ENCODE measurements around the gene SUSD2. TPM values are rescaled to one million over a fixed set of nuclear protein-coding genes. Genes with fewer than 3 reads are reported as not detected.
"Not testable (repeated sequence)": the region's sequence is repeated elsewhere in the genome, so short reads cannot be mapped to it uniquely, and the experiment has no call there.

The SUSD2 gene
- polyA plus RNA-seq, 3 donors: 16.8 to 24.3 (median 17.5) TPM

DNA sequence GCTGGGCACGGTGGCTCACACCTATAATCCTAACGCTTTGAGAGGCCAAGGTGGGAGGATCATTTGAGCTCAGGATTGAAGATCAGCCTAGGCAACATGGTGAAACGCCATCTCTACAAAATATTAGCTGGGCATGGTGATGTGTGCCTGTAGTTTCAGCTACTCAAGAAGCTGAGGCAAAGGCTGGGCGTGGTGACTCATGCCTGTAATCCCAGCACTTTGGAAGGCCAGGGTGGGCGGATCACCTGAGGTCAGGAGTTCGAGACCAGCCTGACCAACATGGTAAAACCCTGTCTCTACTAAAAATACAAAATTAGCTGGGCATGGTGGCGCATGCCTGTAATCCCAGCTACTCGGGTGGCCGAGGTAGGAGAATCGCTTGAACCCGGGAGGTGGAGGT lies 29.1 kb downstream of the SUSD2 start:
- DNase-seq: not testable (repeated sequence)

DNA sequence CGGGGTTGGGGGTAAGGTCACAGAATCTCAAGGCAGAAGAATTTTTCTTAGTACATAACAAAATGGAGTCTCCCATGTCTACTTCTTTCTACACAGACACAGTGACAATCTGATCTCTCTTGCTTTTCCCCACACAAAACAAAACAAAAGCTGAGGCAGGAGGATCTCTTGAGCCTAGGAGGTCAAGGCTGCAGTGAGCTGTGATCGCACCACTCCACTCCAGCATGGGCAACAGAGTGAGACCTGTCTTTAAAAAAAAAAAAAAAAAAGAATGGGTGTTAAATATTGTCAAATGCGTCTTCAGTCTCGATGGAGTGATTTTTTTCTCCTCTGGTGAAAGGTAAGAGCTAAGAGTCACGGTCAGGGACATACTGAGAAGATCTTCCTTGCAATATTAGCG lies 30.4 kb downstream of the SUSD2 start:
- not testable (repeated sequence) for DNase-seq

DNA sequence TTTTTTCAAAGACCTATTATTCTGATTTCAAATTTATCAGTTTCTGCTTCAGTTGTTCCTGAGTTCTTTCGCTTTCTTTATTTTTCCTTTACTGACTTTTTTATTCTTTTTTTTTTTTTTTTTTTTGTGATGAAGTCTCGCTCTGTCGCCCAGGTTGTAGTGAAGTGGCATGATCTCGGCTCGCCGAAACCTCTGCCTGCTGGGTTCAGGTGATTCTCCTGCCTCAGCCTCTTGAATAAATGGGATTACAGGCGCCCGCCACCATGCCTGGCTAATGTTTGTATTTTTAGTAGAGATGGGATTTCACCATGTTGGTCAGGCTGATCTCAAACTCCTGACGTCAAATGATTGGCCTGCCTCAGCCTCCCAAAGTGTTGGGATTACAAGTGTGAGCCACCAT lies 31.8 kb downstream of the SUSD2 start:
- DNase-seq: not testable (repeated sequence)

DNA sequence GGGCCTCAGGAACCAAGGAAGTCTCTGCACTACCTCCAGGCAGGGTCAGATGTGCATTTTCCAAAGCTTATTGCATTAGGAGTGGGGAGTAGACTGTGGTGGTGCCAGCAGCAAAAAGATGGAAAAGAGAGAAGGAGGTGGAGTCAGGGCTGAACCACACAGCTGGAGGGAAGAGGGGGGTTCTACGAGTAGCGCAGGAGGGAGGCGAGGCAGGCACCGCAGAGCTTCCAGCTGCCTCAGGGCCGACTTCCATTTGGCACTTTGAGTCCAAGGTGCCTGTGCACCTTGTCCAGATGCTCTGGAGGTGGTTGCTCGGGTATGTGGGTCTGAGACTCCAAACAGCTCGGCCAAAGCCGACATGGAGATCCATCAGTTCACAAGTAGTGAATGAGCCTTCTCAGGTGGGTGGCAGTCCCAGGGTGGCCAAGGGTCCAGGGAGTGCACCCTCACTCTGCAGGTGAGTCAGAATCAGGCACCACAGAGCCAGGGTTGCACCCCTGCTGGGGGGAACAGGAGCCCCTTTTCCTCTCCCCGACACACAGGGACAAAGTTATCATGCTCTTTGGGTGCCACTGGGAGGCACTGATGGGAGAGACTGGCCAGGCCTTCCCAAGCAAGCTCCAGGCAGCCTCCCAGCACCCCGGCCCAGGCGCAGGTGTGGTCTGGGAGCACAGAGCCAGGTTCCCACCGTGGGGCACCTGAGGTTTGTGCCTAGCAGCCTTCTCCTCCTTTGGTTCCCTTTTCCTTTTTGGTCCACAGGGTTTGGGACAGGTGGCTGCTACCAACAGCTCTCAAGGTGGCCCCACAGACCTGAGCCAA lies 33.4 kb downstream of the SUSD2 start:
- DNase-seq: no peak

DNA sequence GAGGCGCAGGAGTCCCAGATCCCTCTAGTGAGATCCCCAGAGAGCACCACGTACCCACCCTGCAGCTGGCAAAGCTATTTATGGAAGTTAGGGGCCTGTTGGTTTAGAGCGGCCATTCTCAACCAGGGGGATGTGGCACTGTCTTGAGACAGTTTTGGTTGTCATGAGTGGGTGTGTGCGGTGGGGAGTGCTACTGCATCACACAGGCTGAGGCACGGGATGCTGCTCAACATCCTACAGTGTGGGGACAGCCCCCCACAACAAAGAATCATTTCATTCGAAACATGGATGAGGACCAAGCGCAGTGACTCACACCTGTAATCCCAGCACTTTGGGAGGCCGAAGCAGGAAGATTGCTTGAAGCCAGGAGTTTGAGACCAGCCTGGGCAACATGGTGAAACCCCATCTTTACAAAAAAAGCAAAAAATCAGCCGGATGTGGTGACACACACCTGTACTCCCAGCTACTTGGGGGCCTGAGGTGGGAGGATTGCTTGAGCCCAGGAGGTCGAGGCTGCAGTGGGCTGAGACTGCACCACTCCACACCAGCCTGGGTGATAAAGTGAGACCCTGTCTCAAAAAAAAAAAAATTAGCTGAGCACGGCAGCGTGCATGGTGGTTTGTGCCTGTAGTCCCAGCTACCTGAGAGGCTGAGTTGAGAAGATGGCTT lies 35.4 kb downstream of the SUSD2 start:
- DNase-seq: no peak

DNA sequence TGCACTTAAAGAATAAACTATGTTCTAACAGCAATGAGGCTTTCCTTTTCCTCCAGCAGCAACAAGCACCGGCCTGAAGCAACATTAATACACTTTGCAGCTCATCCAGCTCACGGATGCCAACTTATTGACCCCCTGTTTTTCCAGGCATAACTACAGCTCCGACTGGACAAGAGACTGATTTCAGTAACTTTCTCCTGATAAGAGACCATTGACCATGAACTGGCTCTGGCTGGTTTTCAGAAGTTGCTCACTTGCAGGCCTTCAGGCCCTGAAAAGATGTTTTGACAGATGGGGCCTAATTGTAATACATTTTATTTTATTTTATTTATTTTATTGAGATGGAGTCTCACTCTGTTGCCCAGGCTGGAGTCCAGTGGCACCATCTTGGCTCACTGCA lies 36.1 kb downstream of the SUSD2 start:
- DNase-seq: no peak

DNA sequence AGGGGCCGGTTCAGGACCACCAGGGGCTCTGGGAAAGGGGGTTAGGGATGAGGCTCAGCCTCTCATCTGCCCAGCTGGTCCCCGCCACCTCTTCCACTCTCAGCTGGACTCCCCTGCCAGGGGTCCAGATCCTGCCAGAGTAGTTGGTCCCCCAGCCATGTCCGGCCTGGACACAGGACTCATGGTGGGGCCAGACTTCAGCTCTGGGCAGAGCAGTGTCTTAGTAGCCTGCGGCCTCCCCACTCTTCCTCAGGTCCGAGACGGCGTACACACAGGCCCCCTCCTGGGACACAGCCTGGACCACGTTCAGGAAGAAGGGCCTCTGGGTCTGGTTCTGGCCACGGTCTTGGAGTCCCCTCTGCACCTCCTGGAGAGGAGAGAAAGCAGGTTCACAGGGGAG lies 38.5 kb downstream of the SUSD2 start:
- no peak for DNase-seq

DNA sequence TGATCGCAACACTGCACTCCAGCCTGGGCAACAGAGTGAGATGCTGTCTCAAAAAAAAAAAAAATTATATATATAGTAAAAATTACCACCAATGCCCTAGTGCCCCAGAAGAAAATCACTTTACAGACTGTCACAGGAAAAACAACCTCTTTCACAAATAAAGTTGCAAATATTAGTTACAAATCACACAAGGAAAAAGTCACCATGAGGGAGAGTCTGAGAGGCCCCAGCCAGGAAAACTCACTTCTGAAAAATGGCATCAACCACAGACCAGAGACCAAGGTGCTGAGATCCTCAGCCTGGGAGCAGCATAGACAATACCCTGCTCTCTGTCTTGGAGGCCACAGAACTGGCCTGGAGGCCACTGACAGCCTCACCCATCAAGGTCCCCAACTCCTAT lies 43.2 kb downstream of the SUSD2 start:
- no peak for DNase-seq

DNA sequence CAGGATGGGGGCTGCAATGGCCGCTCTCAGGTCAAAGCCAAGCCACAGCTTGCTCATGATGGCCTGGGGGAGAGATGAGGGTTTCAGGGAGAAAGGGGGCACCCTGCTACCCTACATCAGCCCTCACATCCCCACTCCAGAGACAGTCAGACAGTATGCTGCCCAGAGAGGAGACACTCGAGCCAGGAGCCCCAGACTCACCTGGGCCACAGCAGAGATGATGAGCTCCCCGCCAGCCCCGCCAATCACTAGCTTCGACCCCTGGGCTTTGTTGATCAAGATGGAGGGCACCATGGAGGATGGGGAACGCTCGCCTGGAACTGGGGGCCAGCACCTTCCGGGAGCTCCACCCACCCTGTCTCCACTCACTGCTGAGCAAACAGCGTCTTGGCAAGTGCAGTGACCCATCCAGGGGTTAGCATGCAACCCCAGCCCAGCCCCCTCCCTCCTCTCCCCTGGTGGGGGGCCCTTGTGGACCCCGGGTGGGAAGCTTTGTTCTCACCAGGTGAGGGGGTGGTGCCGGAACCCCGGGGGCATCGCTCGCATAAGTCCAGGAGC lies 43.8 kb downstream of the SUSD2 start:
- no peak for DNase-seq

DNA sequence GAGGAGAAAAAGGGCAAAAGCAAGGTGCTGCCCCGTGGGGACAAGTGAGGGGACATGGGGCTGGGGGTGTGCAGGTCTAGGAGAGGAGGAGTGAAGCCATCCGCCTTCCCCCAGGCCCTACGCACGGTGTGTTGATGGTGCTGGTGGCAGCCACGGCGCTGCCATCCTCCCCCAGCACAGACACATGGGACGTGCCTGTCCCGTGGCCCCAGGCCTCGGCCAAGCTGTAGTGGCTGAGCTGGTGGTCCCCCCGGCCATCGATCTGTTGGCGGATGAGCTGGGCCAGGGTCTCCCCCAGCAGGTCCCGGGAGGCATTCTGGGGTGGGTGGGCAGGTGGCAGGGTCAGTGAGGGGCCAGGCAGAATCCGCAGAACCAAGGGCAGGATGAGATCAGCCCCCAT lies 44.7 kb downstream of the SUSD2 start:
- DNase-seq: no peak

DNA sequence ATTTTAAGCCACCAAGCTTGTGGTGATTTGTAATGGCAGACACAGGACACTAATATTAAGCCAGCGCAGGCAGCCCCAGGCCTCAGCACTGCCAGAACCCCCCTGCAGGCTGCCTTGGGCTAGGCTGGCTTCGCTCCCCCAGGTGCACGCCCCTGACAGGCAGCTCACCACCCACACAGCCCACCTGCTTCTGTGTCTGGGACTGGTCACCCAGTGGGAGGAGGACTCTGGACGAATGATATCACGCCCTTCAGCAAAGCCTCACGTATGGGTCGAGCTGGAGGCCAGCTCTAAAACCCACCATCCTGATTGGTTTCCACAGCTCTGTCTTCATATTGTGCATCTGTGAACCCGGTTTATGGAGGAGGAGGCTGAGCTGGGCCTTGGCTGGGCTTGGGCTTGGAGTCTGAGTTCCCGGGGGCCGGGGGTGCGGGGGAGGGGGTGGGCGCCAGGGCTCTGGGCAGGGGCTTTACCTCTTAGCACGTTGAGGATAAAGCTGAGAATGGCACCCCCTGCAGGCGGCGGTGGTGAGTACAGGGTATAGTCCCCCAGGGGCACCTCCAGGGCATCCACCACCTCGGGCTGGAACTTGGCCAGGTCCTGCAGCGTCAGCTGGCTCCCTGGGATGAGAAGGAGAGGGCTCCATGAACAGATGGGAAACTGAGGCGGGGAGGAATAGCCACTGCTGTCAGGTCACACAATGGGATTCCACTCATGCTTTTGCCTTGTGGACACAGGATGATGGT lies 49.8 kb downstream of the SUSD2 start:
- DNase-seq: no peak

DNA sequence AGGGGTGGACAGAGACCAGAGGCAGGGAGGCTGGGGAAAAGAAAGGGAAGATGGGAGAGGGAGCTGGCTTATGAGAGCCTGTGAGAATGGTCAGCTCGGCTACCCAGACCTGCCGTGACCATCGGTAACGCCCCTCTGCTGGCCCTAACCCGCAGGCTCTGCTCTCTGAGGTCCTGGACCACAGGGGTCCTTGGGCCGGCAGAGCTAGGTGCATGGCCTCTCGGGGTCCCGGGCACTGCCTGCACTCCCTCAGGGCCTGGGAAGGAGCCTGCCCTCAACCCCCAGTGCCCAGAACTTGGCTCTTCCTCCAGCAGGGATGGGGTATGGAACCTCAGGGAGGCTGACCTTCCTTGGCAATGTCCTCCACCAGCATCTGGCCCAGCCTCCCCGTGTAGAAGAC lies 50.4 kb downstream of the SUSD2 start:
- DNase-seq: no peak

DNA sequence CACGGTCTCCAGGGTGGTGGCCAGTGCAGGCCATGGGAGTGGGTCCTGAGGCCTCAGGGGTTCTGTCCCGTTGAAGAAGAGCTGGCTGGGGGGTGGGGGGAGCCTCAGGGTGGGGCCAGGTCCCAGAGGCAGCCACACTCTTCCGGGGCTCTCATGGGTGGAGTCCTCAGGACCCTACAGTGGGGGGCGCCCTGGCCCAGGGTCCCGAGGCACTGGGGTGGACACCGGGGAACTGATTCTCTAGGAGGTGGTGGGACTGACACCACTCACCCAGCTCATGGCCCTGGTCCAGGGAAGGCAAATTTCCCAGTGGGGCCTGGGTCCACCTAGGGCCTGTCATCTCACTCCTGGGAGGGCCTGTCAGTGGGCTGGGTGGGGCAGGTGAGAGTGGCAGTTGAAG lies 50.8 kb downstream of the SUSD2 start:
- DNase-seq: no peak

DNA sequence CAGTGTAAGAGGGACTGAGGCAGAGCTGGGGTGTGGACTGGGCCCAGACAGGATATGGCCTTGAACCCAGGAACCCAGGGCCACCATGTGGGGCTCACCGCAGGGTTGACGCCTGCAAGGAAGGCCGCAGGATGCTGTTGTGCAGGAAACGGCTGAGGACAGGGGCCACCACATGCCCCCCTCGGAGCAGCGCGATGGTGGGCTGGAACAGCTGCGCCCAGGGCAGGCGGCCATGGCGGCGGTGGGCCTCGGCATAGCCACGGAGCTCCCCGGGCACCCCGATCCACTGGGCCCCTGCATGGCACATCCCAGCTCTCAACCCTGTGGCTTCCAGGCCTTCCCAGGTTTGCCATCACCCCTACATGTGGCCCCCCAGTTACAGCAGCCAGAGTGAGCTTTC lies 51.4 kb downstream of the SUSD2 start:
- no peak for DNase-seq

DNA sequence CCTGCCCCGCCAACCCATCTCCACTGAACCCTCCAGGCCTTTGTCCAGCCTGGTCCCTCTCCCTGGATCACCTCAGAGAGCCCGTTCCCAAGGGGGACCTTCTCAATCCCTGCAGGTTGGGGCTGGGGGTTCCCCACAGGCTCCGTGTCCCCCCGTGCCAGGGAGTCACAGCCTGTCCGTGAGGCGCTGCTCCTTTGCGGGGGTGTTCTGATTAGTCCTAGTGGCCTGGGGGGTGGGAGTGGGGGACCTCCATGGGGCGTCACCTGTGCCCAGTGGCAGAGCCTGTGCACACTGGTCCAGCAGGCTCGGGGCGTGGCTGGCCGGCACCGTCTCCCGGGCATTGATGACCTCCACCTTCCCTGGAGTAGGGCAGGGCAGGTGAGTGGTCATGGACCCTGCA lies 51.9 kb downstream of the SUSD2 start:
- no peak for DNase-seq

DNA sequence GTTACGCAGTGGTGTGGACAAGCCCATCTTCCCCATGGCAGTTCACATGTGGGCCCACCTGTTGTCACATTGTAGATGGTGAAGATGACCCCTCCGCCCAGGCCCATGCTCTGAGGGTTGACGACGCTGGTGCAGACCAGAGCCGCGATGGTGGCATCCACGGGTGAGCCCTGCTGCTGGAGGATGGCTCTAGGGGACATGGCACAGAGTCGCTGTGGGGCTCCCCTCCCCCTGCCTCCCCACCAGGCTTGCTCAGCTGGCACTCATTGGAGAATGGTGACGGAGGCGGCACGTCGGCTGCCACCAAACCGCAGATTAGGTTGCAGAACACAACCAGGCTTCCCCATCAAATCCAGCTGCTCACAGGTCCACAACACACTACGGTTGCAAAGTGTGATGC lies 52.5 kb downstream of the SUSD2 start:
- no peak for DNase-seq

DNA sequence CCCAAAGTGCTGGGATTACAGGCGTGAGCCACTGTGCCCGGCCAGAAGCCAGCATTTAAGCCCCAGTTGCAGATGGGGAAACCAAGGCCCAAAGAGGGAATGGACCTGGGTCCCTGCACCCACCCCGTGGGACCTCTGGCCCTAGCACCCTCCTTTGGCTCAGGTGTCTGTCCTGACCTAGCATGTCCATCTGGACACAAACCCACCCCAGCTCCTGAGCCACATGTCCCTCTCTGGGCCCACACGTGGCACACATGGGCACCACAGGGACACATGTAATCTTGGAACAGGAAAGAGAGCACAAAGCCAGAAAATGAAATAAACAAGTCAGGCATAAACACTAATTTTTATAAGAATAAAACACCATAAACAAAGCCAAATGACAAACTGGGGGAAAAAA lies 54.0 kb downstream of the SUSD2 start:
- DNase-seq: no peak

DNA sequence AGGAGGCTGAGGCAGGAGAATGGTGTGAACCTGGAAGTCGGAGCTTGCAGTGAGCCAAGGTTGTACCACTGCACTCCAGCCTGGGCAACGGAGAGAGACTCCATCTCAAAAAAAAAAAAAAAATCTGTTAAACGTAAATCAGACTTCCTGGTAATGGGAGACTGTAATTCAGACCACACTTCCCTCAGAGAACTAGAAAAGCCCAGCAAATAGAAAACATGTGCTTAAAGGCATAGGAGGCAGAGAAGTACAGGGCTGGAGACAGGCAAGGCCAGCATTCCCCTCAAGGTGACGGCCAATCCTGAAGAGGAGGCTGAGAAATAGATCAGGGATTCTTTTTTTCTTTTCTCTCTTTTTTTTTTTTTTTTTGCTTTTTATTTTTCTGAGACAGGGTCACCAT lies 55.4 kb downstream of the SUSD2 start:
- DNase-seq: no peak

DNA sequence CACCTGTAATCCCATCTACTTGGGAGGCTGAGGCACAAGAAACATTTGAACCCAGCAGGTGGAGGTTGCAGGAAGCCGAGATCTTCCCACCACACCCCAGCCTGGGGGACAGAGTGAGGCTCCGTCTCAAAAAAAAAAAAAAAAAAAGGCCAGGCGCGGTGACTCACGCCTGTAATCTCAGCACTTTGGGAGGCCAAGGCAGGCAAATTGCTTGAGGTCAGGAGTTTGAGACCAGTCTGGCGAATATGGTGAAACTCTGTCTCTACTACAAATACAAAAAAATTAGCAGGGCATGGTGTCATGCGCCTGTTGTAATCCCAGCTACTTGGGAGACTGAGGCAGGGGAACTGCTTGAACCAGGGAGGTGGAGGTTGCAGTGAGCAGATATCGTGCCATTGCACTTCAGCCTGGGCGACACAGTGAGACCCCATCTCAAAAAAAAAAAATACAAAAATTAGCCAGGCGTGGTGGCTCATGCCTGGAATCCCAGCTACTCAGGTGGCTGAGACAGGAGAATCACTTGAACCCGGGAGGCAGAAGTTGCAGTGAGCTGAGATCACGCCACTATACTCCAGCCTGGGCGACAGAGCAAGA lies 56.9 kb downstream of the SUSD2 start:
- DNase-seq: not testable (repeated sequence)

Measured in renal pelvis (tissue), 4 donors.